SK-N-MC (cell line): Measurements from ENCODE around the gene CALCB.

Source experiments
- EZH2 ChIP-seq: fragments of 200-600 bp; sonication (generic); IDR thresholded peaks from one replicate; pipeline ENCODE4 v1.6.1; 2017; ENCODE audit warnings: antibody characterized with exemption
- FOXP2 ChIP-seq: optimal IDR thresholded peaks from 2 replicates; pipeline ENCODE3; 2011; ENCODE audit warnings: mild to moderate bottlenecking, moderate library complexity; ENCODE audit not compliant: insufficient read depth; ENCODE audit errors: extremely low read length, control extremely low read depth
- POLR2AphosphoS5 ChIP-seq: IDR thresholded peaks from 2 replicates; pipeline ENCODE4 v1.6.1; 2012; ENCODE audit warnings: mild to moderate bottlenecking, low read depth, low read length, borderline replicate concordance

GRCh38 chr11:15027011-15027410 lies 46.4 kb upstream of the CALCB start:
- TF ChIP-seq EZH2 (no peak), FOXP2 (no peak), POLR2AphosphoS5 (no peak)
